T-helper 2 cell treated with Interferon-gamma antibody and Interleukin-4, amounts not matched to agents 5 μg/mL and 100 μg/mL, for 36 hours (primary cell): ENCODE results near the gene ZMYM4.
"Not testable (repeated sequence)": the region's sequence is repeated elsewhere in the genome, so short reads cannot be mapped to it uniquely, and the experiment has no call there.

Experiments
- DNase-seq: peaks from one replicate; pipeline ENCODE4 v3.0.0; 2021; ENCODE audit warnings: low spot score
- H3K27ac Mint-ChIP-seq: one replicate; pipeline ENCODE4 v1.8.0; 2021; ENCODE audit warnings: mild to moderate bottlenecking, mixed read lengths
- H3K27me3 Mint-ChIP-seq: one replicate; pipeline ENCODE4 v1.8.0; 2021; ENCODE audit warnings: low read depth, mixed read lengths
- H3K36me3 Mint-ChIP-seq: one replicate; pipeline ENCODE4 v1.8.0; 2021; ENCODE audit warnings: low read depth, mixed read lengths
- H3K4me1 Mint-ChIP-seq: one replicate; pipeline ENCODE4 v1.8.0; 2021; ENCODE audit warnings: low read depth, mixed read lengths
- H3K4me3 Mint-ChIP-seq: one replicate; pipeline ENCODE4 v1.8.0; 2022; ENCODE audit warnings: mild to moderate bottlenecking, moderate library complexity, mixed read lengths
- H3K9me3 Mint-ChIP-seq: one replicate; pipeline ENCODE4 v1.8.0; 2021; ENCODE audit warnings: mixed read lengths

Gene ZMYM4

DNA sequence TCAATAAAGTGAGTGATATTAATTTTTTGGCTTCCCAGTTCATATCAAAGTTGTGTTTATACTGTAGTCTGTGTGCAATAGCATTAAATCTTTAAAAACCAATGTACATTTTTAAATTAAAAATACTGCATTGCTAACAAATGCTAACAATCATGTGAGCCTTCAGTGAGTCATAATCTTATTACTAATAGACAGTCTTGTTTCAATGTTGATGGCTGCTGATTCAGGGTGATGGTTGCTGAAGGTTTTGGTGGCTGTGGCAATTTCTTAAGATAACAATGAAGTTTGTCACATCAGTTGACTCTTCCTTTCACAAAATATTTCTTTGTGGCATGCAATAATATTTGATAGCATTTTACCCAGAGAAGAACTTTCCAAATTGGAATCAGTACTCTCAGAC, 109.0 kb downstream of the ZMYM4 start:
- H3K27me3 Mint-ChIP-seq: no peaks in the 10 kb centered on the region
- no peak overlapping the region for H3K27ac Mint-ChIP-seq
- no peak overlapping the region for H3K4me3 Mint-ChIP-seq
- H3K36me3 Mint-ChIP-seq: peaks cover 3% of the 10 kb centered on the region
- no peak for DNase-seq
- H3K4me1 Mint-ChIP-seq: no peaks in the 10 kb centered on the region
- H3K9me3 Mint-ChIP-seq: no peaks in the 10 kb centered on the region

DNA sequence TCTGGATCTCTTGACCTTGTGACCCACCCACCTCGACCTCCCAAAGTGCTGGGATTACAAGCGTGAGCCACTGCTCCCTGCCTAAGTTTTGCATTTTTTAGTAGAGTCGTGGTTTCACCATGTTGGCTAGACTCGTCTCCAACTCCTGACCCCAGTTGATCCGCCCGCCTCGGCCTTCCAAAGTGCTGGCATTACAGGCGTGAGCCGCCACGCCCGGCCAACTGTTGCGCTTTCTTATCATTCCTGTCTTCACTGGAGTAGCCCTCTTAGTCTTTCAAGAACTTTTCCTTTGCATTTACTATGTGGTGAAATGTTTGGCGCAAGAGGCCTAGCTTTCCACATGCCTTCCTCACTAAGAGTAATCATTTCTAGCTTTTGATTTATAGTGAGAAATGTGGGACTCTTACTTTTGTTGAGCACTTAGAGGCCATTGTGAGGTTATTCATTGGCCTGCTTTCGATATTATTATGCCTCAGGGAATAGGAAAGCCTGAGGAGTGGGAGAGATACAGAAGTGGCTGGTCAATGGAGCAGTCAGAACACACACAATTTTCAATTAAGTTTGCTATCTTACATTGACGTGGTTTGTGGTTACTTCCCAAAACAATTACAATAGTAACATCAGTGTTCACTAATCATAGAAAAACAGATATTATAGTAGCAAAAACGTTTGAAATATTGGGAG, 111.0 kb downstream of the ZMYM4 start:
- H3K9me3 Mint-ChIP-seq: no peaks in the 10 kb centered on the region
- H3K4me1 Mint-ChIP-seq: no peaks in the 10 kb centered on the region
- no peak for DNase-seq
- no peak overlapping the region for H3K27ac Mint-ChIP-seq
- H3K4me3 Mint-ChIP-seq: no peak overlapping the region
- no peaks in the 10 kb centered on the region for H3K27me3 Mint-ChIP-seq
- peaks cover 3% of the 10 kb centered on the region for H3K36me3 Mint-ChIP-seq

DNA sequence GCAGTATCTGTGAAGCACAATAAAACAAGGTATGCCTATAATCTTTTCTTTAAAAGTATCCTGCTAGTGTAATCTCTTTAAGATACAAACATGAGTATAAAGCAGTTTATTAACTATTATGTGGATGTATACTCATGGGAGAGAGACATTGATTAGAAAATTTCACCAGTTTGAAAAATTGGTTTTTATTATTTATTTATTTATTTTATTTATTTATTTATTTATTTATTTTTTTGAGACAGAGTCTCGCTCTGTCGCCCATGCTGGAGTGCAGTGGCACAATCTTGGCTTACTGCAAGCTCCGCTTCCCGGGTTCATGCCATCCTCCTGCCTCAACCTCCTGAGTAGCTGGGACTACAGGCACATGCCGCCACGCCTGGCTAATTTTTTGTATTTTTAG, 111.6 kb downstream of the ZMYM4 start:
- H3K27me3 Mint-ChIP-seq, DNase-seq, H3K9me3 Mint-ChIP-seq, H3K36me3 Mint-ChIP-seq, H3K27ac Mint-ChIP-seq, H3K4me1 Mint-ChIP-seq, H3K4me3 Mint-ChIP-seq: not testable (repeated sequence)

DNA sequence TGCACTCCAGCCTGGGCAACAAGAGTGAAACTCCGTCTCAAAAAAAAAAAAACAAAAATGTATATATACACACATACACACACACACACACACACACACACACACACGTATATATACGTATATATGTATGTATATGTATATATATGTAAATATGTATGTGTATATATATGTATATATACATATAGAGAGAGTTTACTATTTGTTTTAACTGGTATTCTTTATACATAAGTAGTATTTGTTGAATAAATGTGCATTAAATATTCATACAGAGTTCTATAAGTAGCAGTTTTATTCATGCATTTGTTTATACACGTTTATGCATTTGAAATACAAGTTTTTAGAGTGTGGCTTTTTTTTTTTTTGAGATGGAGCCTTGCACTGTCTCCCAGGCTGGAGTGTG, 113.6 kb downstream of the ZMYM4 start:
- Mint-ChIP-seq H3K4me1 (no peaks in the 10 kb centered on the region), H3K4me3 (no peak overlapping the region), H3K36me3 (peaks cover 11% of the 10 kb centered on the region), H3K9me3 (no peaks in the 10 kb centered on the region), H3K27me3 (no peaks in the 10 kb centered on the region), H3K27ac (no peak overlapping the region)
- no peak for DNase-seq

DNA sequence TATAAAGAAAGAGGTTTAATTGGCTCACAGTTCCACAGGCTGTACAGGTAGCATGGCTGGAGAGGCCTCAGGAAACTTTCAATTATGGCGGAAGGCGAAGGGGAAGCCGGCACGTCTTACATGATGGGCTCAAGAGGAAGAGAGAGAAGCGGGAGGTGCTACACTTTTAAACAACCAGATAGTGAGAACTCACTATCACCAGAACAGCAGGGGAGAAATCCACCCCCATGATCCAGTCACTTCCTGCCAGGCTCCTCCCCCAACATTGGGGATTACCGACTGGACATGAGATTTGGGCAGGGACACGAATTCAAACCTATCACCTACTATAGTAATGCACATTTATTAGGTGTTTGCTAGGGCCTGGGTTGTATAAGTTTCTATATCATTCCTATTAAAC, 117.8 kb downstream of the ZMYM4 start:
- H3K27ac Mint-ChIP-seq: peak overlapping the region; percentile 17
- no peaks in the 10 kb centered on the region for H3K27me3 Mint-ChIP-seq
- no peak for DNase-seq
- peaks cover 23% of the 10 kb centered on the region for H3K36me3 Mint-ChIP-seq
- no peak overlapping the region for H3K4me3 Mint-ChIP-seq
- no peaks in the 10 kb centered on the region for H3K9me3 Mint-ChIP-seq
- no peaks in the 10 kb centered on the region for H3K4me1 Mint-ChIP-seq

DNA sequence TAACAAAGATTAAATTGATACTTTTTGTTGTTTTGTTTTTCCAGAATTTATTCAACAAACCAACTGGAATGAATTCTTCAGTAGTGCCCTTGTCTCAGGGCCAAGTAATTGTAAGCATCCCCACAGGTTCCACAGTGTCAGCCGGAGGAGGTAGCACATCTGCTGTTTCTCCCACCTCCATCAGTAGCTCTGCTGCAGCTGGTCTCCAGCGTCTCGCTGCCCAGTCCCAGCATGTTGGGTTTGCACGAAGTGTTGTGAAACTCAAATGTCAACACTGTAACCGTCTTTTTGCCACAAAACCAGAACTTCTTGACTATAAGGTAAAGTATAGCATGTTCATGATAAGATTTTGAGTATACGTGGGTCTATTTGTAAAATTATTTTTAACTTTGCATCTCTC, 118.5 kb downstream of the ZMYM4 start:
- peaks cover 23% of the 10 kb centered on the region for H3K36me3 Mint-ChIP-seq
- no peak for DNase-seq
- H3K4me3 Mint-ChIP-seq: no peak overlapping the region
- H3K27me3 Mint-ChIP-seq: no peaks in the 10 kb centered on the region
- H3K9me3 Mint-ChIP-seq: no peaks in the 10 kb centered on the region
- H3K27ac Mint-ChIP-seq: no peak overlapping the region
- H3K4me1 Mint-ChIP-seq: no peaks in the 10 kb centered on the region

DNA sequence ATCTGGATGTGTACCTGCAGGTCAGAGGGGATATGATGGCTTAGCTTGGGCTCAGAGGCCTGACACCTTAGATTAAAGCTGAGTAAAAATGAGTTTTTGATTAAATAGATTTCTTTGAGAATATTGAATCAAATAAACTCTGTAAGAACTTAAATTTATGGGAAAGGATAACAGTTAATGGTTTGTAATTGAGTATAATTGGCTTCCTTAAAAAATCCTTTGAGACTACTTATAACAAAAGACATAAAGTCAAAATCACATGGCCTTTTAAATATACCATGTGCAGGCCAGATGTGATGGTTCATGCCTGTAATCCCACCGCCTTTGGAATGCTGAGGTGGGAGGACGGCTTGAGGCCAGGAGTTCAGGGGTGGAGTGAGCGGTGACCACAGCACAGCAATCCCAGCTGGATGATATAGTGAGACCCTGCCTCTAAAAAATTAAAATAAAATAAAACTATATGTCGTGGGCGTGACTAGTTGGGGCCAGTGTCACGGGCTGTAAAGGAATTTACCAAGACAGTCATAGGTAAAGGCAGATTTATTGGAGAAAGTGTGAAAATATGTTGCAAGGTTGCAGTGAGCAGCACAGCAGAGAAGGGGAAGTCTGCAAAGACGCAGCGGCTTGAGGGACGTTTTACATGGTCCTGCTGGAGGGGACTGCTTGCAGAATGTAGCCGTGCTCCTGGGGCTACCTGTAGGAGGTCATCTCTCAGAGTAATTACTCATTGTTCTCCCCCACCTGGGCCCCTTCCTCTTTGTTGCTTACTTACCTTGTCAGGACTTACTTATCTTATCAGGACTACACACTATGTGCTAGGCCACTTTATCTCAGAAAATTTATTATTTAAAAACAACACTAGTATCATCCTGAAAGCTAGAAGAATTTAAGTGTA, 122.3 kb downstream of the ZMYM4 start:
- no peak for DNase-seq
- H3K9me3 Mint-ChIP-seq: no peaks in the 10 kb centered on the region
- H3K4me1 Mint-ChIP-seq: peaks cover 1% of the 10 kb centered on the region
- no peak overlapping the region for H3K27ac Mint-ChIP-seq
- peaks cover 33% of the 10 kb centered on the region for H3K36me3 Mint-ChIP-seq
- no peak overlapping the region for H3K4me3 Mint-ChIP-seq
- no peaks in the 10 kb centered on the region for H3K27me3 Mint-ChIP-seq

DNA sequence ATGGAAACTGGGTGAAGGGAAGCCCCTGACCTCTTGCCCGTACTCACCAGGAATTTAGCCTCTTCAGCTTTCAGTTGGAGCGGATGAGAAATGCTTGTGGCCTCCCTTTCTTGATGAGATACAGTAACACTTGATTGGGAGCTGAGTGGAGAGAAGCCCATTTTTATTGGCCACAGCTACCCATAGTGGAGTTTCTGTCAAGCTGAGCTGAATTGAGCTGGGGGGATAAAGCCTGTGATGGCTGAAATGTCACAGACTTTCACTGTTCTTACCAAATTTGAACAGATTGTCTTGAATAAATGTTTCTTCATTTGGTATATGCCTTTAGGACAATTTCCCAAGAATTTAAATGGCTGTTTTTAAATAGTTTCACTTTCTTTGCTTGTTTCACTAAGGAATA, 125.9 kb downstream of the ZMYM4 start:
- Mint-ChIP-seq H3K4me1 (peaks cover 3% of the 10 kb centered on the region), H3K9me3 (no peaks in the 10 kb centered on the region), H3K27ac (no peak overlapping the region), H3K36me3 (peaks cover 26% of the 10 kb centered on the region), H3K4me3 (no peak overlapping the region), H3K27me3 (no peaks in the 10 kb centered on the region)
- no peak for DNase-seq

DNA sequence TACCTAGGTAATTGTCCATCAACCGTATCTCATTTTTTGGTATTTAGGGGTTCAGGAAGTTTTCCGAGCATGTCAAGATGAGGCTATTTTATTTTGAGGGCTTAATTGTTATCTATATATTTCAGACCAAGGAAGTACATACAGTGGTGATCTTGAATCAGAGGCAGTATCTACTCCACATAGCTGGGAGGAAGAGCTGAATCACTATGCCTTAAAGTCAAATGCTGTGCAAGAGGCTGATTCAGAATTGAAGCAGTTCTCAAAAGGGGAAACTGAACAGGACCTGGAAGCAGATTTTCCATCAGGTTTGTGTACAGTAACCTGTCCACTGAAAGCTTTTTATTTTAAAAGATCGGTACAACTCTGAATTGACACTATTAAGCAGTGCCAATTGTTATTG, 130.2 kb downstream of the ZMYM4 start:
- H3K4me3 Mint-ChIP-seq: no peak overlapping the region
- no peak for DNase-seq
- no peaks in the 10 kb centered on the region for H3K27me3 Mint-ChIP-seq
- H3K9me3 Mint-ChIP-seq: no peaks in the 10 kb centered on the region
- peaks cover 4% of the 10 kb centered on the region for H3K4me1 Mint-ChIP-seq
- H3K27ac Mint-ChIP-seq: no peak overlapping the region
- H3K36me3 Mint-ChIP-seq: peaks cover 34% of the 10 kb centered on the region

DNA sequence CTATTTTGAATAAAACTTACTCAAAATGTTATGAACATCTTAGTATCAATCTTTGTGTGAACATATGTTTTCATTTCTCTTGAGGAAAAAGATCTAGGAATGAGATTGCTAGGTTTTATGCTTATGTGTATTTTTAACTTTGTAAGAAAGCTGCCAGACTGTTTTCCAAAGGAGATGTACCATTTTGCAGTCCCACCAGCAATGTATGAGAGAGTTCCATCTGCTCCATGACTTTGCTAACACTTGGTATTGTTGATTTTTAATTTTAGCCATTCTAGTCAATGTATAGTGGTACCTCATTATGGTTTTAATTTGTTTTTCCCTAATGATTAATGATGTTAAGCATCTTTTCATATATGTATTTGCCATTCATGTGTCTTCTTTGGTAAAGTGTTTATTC, 132.5 kb downstream of the ZMYM4 start:
- Mint-ChIP-seq H3K9me3 (no peaks in the 10 kb centered on the region), H3K36me3 (peaks cover 29% of the 10 kb centered on the region), H3K4me3 (no peak overlapping the region), H3K27me3 (no peaks in the 10 kb centered on the region), H3K4me1 (peaks cover 3% of the 10 kb centered on the region), H3K27ac (no peak overlapping the region)
- no peak for DNase-seq

DNA sequence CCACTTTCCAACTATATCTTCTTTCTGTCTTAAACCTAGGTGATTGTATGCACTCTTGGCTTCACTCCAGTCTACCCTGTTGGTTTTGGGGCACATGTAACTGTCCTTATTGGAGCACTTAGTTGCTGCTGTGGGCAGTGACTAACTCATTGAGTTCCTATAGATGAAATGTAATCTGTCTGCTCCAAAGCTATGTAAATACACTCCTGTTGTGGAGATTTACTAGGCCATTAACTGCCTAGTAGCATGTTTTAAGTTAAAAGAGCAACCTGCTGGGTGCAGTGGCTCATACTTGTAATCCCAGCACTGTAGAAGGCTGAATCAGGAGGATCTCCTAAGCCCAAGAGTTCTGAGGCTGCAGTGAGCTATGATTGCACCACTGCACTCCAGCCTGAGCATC, 137.6 kb downstream of the ZMYM4 start:
- Mint-ChIP-seq H3K27ac (no peak overlapping the region), H3K27me3 (no peaks in the 10 kb centered on the region), H3K36me3 (peaks cover 39% of the 10 kb centered on the region), H3K4me1 (no peaks in the 10 kb centered on the region), H3K4me3 (no peak overlapping the region), H3K9me3 (no peaks in the 10 kb centered on the region)
- no peak for DNase-seq

DNA sequence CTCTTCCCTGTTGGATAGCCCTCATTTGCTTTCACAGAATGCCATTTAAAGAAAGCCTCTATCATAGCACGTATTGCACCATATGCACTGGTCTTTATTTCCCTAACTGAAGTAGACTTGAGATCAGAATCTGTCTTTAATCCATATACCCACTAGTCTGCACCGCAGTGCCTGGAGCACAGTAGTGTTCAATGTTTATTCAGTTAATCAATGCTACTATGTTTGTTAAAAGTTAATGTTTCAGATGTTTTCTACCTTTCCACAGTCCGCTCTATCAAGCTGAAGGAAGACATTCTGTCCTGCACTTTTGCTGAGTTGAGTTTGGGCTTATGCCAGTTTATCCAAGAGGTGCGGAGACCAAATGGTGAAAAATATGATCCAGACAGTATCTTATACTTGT, 139.2 kb downstream of the ZMYM4 start:
- DNase-seq: no peak
- H3K4me1 Mint-ChIP-seq: no peaks in the 10 kb centered on the region
- H3K27me3 Mint-ChIP-seq: no peaks in the 10 kb centered on the region
- H3K9me3 Mint-ChIP-seq: no peaks in the 10 kb centered on the region
- no peak overlapping the region for H3K27ac Mint-ChIP-seq
- H3K4me3 Mint-ChIP-seq: no peak overlapping the region
- H3K36me3 Mint-ChIP-seq: peaks cover 32% of the 10 kb centered on the region

DNA sequence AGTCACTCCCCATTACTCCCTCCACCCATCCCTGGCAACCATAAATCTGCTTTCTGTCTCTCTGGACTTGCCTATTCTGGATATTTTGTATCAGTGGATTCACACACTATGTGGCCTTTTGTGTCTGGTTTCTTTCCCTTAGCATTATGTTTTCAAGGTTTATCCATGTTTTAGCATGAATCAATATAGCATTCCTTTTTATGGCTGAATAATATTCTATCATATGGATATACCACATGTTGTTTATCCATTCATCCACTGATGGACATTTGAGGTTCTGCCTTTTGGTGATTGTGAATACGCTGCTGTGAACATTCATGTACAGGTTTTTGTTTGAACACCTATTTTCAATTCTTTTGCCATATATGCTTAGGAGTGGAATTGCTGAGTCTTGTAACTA, 140.4 kb downstream of the ZMYM4 start:
- Mint-ChIP-seq H3K9me3 (no peaks in the 10 kb centered on the region), H3K27me3 (no peaks in the 10 kb centered on the region), H3K4me1 (no peaks in the 10 kb centered on the region), H3K27ac (no peak overlapping the region), H3K4me3 (no peak overlapping the region), H3K36me3 (peaks cover 32% of the 10 kb centered on the region)
- DNase-seq: no peak

DNA sequence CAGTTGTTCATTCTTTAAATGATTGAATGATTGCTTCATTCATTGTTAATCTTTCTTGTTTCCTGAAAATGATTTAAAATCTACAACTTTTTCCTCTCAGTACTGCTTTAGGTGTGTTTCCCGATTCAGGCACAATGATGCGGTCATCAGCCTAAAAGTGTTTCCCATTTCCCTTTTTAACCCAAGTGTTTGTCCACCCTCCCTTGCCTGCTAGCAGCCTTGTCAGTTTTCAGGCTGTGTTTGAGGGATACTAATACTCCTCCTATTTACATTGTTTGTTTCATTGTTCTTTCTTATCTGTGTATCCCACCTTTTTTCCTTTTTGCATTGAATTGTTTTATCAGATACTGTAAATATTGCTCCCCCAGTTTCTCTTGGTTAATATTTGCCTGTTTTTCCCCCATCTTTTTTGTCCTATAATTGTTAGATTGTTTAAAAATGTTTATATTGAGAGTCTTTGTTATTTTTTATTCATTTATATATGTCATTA, 157.6 kb downstream of the ZMYM4 start:
- peaks cover 10% of the 10 kb centered on the region for H3K4me1 Mint-ChIP-seq
- H3K9me3 Mint-ChIP-seq: no peaks in the 10 kb centered on the region
- H3K27me3 Mint-ChIP-seq: no peaks in the 10 kb centered on the region
- no peak overlapping the region for H3K4me3 Mint-ChIP-seq
- peaks cover 7% of the 10 kb centered on the region for H3K36me3 Mint-ChIP-seq
- no peak overlapping the region for H3K27ac Mint-ChIP-seq
- no peak for DNase-seq
